ENCODE results near the gene ZBTB25.
A peak's percentile ranks its signal among the peaks of the same experiment; 100 is the strongest.

Gene ZBTB25

GRCh38 chr14:64503434-64504309 is at the start of gene ZBTB25:
Gene ZBTB25, minus strand, starts transcription at chr14:64503838. Its CDS starts 13,305 bp downstream, at chr14:64490533.
- H3K9me3 Mint-ChIP-seq = no peaks in the 10 kb centered on the region
- peak; percentile 98 for DNase-seq
- H3K27me3 Mint-ChIP-seq = peaks cover 4% of the 10 kb centered on the region
- peak within 1 kb of the TSS; percentile 100 for H3K27ac Mint-ChIP-seq
- H3K4me1 Mint-ChIP-seq = peaks cover 62% of the 10 kb centered on the region
- H3K36me3 Mint-ChIP-seq = peaks cover 52% of the 10 kb centered on the region
- peak within 1 kb of the TSS; percentile 90 for H3K4me3 Mint-ChIP-seq
- CTCF ChIA-PET = interaction anchor here (1.0 to 2.8 kb wide), 4 partner anchors 8 to 133 kb away, joined by 3 to 15 read pairs (median 6); partner anchors contain the start of gene AKAP5

- DNase-seq = no peak
- Mint-ChIP-seq H3K36me3 (no peaks in the 10 kb centered on the region), H3K9me3 (no peaks in the 10 kb centered on the region), H3K4me1 (peaks cover 15% of the 10 kb centered on the region), H3K27me3 (peaks cover 47% of the 10 kb centered on the region), H3K4me3 (peak overlapping the region; percentile 39), H3K27ac (no peak overlapping the region)
- CTCF ChIA-PET = interaction anchor here (1.1 to 2.4 kb wide), 2 partner anchors 10 to 11 kb away, joined by 4 to 6 read pairs; partner anchors contain the start of gene HSPA2
Observed at GRCh38 chr14:64550621-64551333, 47.1 kb upstream of the ZBTB25 start.

- Mint-ChIP-seq H3K9me3 (no peaks in the 10 kb centered on the region), H3K27me3 (peaks cover 51% of the 10 kb centered on the region), H3K4me3 (peak within 1 kb of the TSS; percentile 49), H3K27ac (no peak within 1 kb of the TSS), H3K36me3 (no peaks in the 10 kb centered on the region), H3K4me1 (peaks cover 15% of the 10 kb centered on the region)
- DNase-seq = peak; percentile 63
- CTCF ChIA-PET = interaction anchor here (1.4 to 2.4 kb wide), 2 partner anchors 10 to 39 kb away, joined by 3 to 6 read pairs; partner anchors contain the start of gene HSPA2
Observed at GRCh38 chr14:64549791-64550620, 46.4 kb upstream of the ZBTB25 start, which contains the start of gene PPP1R36. Gene PPP1R36, plus strand, starts transcription at chr14:64549961. Its CDS starts 37 bp downstream, at chr14:64549998.

GRCh38 chr14:64549016-64549415 is 45.4 kb upstream of the ZBTB25 start:
- Mint-ChIP-seq H3K27ac (no peak overlapping the region), H3K36me3 (no peaks in the 10 kb centered on the region), H3K4me3 (no peak overlapping the region), H3K4me1 (peaks cover 15% of the 10 kb centered on the region), H3K9me3 (no peaks in the 10 kb centered on the region), H3K27me3 (peaks cover 47% of the 10 kb centered on the region)
- CTCF ChIA-PET = interaction anchor here (1.4 kb wide), 1 partner anchor 38 kb away, joined by 3 read pairs; no protein-coding TSS in a partner anchor
- no peak for DNase-seq

GRCh38 chr14:64544607-64545312 is 41.1 kb upstream of the ZBTB25 start:
- no peak overlapping the region for H3K4me3 Mint-ChIP-seq
- peaks cover 38% of the 10 kb centered on the region for H3K4me1 Mint-ChIP-seq
- no peak for DNase-seq
- H3K36me3 Mint-ChIP-seq = peaks cover 26% of the 10 kb centered on the region
- peaks cover 4% of the 10 kb centered on the region for H3K9me3 Mint-ChIP-seq
- CTCF ChIA-PET = no interaction called here
- H3K27me3 Mint-ChIP-seq = peaks cover 53% of the 10 kb centered on the region
- H3K27ac Mint-ChIP-seq = no peak overlapping the region

GRCh38 chr14:64542836-64543201 is 39.2 kb upstream of the ZBTB25 start:
- H3K4me3 Mint-ChIP-seq = peak overlapping the region; percentile 91
- peaks cover 26% of the 10 kb centered on the region for H3K36me3 Mint-ChIP-seq
- H3K4me1 Mint-ChIP-seq = peaks cover 33% of the 10 kb centered on the region
- no peak overlapping the region for H3K27ac Mint-ChIP-seq
- CTCF ChIA-PET = interaction anchor here (1.2 to 2.1 kb wide), 3 partner anchors 9 to 222 kb away, joined by 3 to 9 read pairs (median 3); no protein-coding TSS in a partner anchor
- H3K27me3 Mint-ChIP-seq = peaks cover 49% of the 10 kb centered on the region
- DNase-seq = no peak
- peaks cover 4% of the 10 kb centered on the region for H3K9me3 Mint-ChIP-seq

- peaks cover 33% of the 10 kb centered on the region for H3K4me1 Mint-ChIP-seq
- H3K27ac Mint-ChIP-seq = peak overlapping the region; percentile 4
- peaks cover 53% of the 10 kb centered on the region for H3K27me3 Mint-ChIP-seq
- peaks cover 4% of the 10 kb centered on the region for H3K9me3 Mint-ChIP-seq
- peaks cover 26% of the 10 kb centered on the region for H3K36me3 Mint-ChIP-seq
- peak overlapping the region; percentile 91 for H3K4me3 Mint-ChIP-seq
- DNase-seq = peak; percentile 22
- CTCF ChIA-PET = interaction anchor here (1.2 to 2.1 kb wide), 3 partner anchors 9 to 223 kb away, joined by 3 to 9 read pairs (median 3); no protein-coding TSS in a partner anchor
Observed at GRCh38 chr14:64541972-64542835, 38.6 kb upstream of the ZBTB25 start.

GRCh38 chr14:64541261-64541971 is 37.8 kb upstream of the ZBTB25 start:
- Mint-ChIP-seq H3K4me3 (peak overlapping the region; percentile 91), H3K27ac (peak overlapping the region; percentile 56), H3K4me1 (peaks cover 33% of the 10 kb centered on the region), H3K36me3 (peaks cover 26% of the 10 kb centered on the region), H3K27me3 (peaks cover 57% of the 10 kb centered on the region), H3K9me3 (peaks cover 4% of the 10 kb centered on the region)
- CTCF ChIA-PET = interaction anchor here (2.1 kb wide), 1 partner anchor 95 kb away, joined by 9 read pairs; no protein-coding TSS in a partner anchor
- peak; percentile 23 for DNase-seq

GRCh38 chr14:64540208-64541202 is 36.9 kb upstream of the ZBTB25 start, which contains the start of gene HSPA2:
Gene HSPA2, plus strand, starts transcription at chr14:64540741. Its CDS starts 109 bp downstream, at chr14:64540850.
- Mint-ChIP-seq H3K4me3 (peak within 1 kb of the TSS; percentile 91), H3K9me3 (peaks cover 4% of the 10 kb centered on the region), H3K27ac (peak within 1 kb of the TSS; percentile 89), H3K4me1 (peaks cover 33% of the 10 kb centered on the region), H3K27me3 (peaks cover 57% of the 10 kb centered on the region), H3K36me3 (peaks cover 26% of the 10 kb centered on the region)
- CTCF ChIA-PET = interaction anchor here (0.7 to 1.5 kb wide), 6 partner anchors 10 to 221 kb away, joined by 3 to 10 read pairs (median 3); partner anchors contain the start of gene PPP1R36
- DNase-seq = peak; percentile 97

GRCh38 chr14:64536488-64537245 is 33.0 kb upstream of the ZBTB25 start:
- Mint-ChIP-seq H3K9me3 (peaks cover 4% of the 10 kb centered on the region), H3K4me3 (no peak overlapping the region), H3K4me1 (peaks cover 22% of the 10 kb centered on the region), H3K27ac (no peak overlapping the region), H3K27me3 (peaks cover 33% of the 10 kb centered on the region), H3K36me3 (peaks cover 15% of the 10 kb centered on the region)
- no peak for DNase-seq
- CTCF ChIA-PET = interaction anchor here (0.6 to 1.3 kb wide), 3 partner anchors 25 to 186 kb away, joined by 3 to 4 read pairs (median 3); no protein-coding TSS in a partner anchor
